ENCODE results near the gene ECI1. TPM values are rescaled to one million over a fixed set of nuclear protein-coding genes. Genes with fewer than 3 reads are reported as not detected.

ECI1 gene
- total and polyA plus RNA-seq, 2 experiments from 2014 or later, result 71.4 to 156 TPM

DNA sequence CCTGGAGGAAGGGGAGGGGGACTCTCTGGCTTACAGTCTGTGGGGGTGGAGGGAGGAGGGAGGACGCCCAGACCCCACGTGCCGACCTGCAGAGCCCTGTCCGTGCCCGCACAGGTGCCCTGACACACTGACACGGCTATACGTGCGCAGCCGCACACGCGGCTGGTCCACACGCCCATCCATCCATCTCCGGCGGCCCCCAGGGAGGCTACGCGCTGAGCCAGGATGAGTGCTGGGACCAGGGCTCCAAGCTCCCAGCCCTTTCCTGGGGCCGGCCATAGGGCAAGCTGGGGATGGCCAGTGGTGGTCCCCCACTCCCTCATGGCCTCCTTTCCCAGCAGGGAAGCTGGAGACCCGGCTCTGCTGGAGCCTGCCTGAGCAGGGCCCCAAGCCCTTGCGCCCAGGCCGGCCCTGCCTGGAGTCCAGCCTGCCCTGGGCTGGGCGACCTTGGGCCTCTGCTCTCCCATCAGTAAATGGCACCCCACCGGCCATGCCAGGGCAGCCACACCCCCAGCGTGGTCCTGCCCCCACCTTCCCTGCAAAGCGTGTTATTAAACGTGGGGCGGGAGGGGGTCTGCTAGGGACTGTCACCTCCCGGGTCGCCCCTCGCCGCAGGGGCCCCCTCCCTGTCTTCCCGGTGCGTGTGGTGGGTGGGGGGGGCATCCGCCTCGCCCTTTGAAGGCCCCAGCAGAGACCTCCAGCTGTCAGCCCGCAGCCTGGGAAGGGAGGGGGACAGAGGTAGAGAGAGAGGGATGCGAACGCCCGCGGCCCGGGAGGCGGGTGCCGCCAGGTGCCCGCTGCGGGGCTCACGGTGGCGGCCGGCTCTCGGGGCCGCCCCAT is 55.8 kb downstream of the ECI1 start:
- H3K79me2 ChIP-seq, result no peaks in the 10 kb centered on the region
- H3K4me1 ChIP-seq (ENCODE audit: insufficient read depth), result peaks cover 10% of the 10 kb centered on the region
- 14% methylated on average over 31 of the region's 49 CpGs for WGBS (ENCODE audit: low lambda C conversion rate, missing lambda C conversion rate)
- TF ChIP-seq EZH2 (IDR thresholded peaks at IDR 0.05; ENCODE audit: borderline replicate concordance), result no peak
- TF ChIP-seq, protein P1, sequence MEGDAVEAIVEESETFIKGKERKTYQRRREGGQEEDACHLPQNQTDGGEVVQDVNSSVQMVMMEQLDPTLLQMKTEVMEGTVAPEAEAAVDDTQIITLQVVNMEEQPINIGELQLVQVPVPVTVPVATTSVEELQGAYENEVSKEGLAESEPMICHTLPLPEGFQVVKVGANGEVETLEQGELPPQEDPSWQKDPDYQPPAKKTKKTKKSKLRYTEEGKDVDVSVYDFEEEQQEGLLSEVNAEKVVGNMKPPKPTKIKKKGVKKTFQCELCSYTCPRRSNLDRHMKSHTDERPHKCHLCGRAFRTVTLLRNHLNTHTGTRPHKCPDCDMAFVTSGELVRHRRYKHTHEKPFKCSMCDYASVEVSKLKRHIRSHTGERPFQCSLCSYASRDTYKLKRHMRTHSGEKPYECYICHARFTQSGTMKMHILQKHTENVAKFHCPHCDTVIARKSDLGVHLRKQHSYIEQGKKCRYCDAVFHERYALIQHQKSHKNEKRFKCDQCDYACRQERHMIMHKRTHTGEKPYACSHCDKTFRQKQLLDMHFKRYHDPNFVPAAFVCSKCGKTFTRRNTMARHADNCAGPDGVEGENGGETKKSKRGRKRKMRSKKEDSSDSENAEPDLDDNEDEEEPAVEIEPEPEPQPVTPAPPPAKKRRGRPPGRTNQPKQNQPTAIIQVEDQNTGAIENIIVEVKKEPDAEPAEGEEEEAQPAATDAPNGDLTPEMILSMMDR (IDR thresholded peaks at IDR 0.05; ENCODE audit: poor library complexity), result no peak
- TF ChIP-seq EZH2phosphoT487 (IDR thresholded peaks at IDR 0.05; ENCODE audit: low read depth, severe bottlenecking, unreplicated experiment), result no peak
- peak overlapping the region; percentile 92 for H3K4me2 ChIP-seq
- DNase-seq (ENCODE audit: low spot score), result no peak
- no peak overlapping the region for H2AFZ ChIP-seq
- H3K9me3 ChIP-seq (ENCODE audit: low read depth), result no peaks in the 10 kb centered on the region
- H3K27ac ChIP-seq, result no peak overlapping the region
- no peaks in the 10 kb centered on the region for H3K36me3 ChIP-seq (replicated peaks; ENCODE audit: insufficient read depth, low read depth)
- no peaks in the 10 kb centered on the region for H3K9me2 ChIP-seq (replicated peaks; ENCODE audit: insufficient read depth)
- H4K20me1 ChIP-seq (ENCODE audit: insufficient read depth, poor library complexity, severe bottlenecking), result no peaks in the 10 kb centered on the region
- peaks cover 23% of the 10 kb centered on the region for H3K27me3 ChIP-seq
- peak overlapping the region; percentile 36 for H3K4me3 ChIP-seq

DNA sequence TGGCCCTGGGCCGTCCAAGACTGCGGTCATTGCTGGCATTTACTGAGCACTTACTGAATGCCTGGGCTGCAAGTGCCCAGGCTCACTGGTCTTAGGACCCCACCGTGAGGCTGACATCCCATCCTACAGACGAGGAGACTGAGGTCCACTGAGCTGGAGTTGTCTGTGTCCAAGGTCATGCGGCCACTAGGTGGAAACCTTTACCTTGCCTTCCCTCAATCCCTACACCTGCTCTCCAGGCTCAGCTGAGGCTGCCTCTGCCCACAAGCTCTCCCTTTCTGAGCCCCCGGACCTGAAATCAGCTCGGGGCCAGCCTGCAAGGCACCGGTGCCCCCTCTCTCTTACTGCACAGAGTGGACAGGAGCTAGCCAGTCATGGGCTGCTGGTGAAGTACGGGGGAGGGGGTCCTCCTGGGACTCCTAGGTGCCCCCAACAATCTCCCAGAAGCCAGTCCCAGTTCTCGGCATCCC is 56.5 kb downstream of the ECI1 start:
- DNase-seq (ENCODE audit: low spot score), result peak; percentile 69
- H3K9me3 ChIP-seq (ENCODE audit: low read depth), result no peaks in the 10 kb centered on the region
- no peak for TF ChIP-seq EZH2phosphoT487 (IDR thresholded peaks at IDR 0.05; ENCODE audit: low read depth, severe bottlenecking, unreplicated experiment)
- TF ChIP-seq, protein P1 (IDR thresholded peaks at IDR 0.05; ENCODE audit: poor library complexity), result peak; percentile 51
- H3K9me2 ChIP-seq (replicated peaks; ENCODE audit: insufficient read depth), result no peaks in the 10 kb centered on the region
- H4K20me1 ChIP-seq (ENCODE audit: insufficient read depth, poor library complexity, severe bottlenecking), result no peaks in the 10 kb centered on the region
- 18% methylated on average over 10 of the region's 10 CpGs for WGBS (ENCODE audit: low lambda C conversion rate, missing lambda C conversion rate)
- H3K27ac ChIP-seq, result no peak overlapping the region
- H3K79me2 ChIP-seq, result no peaks in the 10 kb centered on the region
- H3K4me1 ChIP-seq (ENCODE audit: insufficient read depth), result peaks cover 10% of the 10 kb centered on the region
- H3K4me3 ChIP-seq, result no peak overlapping the region
- no peak overlapping the region for H2AFZ ChIP-seq
- H3K27me3 ChIP-seq, result peaks cover 23% of the 10 kb centered on the region
- peak overlapping the region; percentile 92 for H3K4me2 ChIP-seq
- H3K36me3 ChIP-seq (replicated peaks; ENCODE audit: insufficient read depth, low read depth), result no peaks in the 10 kb centered on the region

DNA sequence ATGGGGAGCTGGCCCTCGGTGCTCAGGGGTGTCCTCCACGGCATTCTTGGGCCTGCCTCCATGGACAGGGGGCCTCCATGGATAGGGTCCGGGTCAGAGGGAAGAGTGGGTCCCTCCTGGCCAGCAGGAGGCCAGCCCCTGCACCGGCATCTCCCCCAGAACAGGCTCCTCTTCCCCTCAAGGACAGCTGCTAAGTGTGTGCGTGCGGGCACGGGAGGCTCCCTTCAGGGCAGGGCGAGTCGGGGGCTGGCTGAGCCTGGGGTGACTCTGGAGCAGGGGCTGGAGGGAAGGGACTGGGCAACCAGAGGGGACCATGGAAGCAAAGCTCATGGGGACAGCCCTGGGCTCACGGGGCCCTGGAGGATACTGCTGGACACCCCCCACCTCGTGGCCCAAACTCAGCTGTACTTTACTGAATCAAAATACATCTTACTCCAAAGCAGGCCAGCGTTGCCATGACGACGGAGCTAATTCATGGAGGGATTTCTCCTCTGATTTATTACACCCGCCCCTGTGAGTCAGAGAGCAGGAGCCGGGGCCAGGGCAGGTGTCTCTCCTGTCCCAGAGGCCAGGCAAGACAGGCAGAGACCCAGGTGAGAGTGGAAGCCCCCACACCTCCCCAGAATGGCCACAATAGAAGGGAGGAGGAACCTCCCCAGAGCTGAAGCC is 57.1 kb downstream of the ECI1 start:
- Histone ChIP-seq H4K20me1 (ENCODE audit: insufficient read depth, poor library complexity, severe bottlenecking) (no peaks in the 10 kb centered on the region), H3K27me3 (peaks cover 23% of the 10 kb centered on the region), H3K27ac (no peak overlapping the region), H3K4me1 (ENCODE audit: insufficient read depth) (peaks cover 10% of the 10 kb centered on the region), H3K4me2 (no peak overlapping the region), H3K9me3 (ENCODE audit: low read depth) (no peaks in the 10 kb centered on the region), H3K36me3 (replicated peaks; ENCODE audit: insufficient read depth, low read depth) (no peaks in the 10 kb centered on the region), H3K79me2 (no peaks in the 10 kb centered on the region), H3K9me2 (replicated peaks; ENCODE audit: insufficient read depth) (no peaks in the 10 kb centered on the region), H3K4me3 (no peak overlapping the region), H2AFZ (no peak overlapping the region)
- 74% methylated on average over 16 of the region's 16 CpGs for WGBS (ENCODE audit: low lambda C conversion rate, missing lambda C conversion rate)
- peak; percentile 70 for DNase-seq (ENCODE audit: low spot score)
- TF ChIP-seq, protein P1 (IDR thresholded peaks at IDR 0.05; ENCODE audit: poor library complexity), result no peak
- TF ChIP-seq EZH2phosphoT487 (IDR thresholded peaks at IDR 0.05; ENCODE audit: low read depth, severe bottlenecking, unreplicated experiment), result no peak
- no peak for TF ChIP-seq EZH2 (IDR thresholded peaks at IDR 0.05; ENCODE audit: borderline replicate concordance)

All from hepatocyte (in vitro differentiated cells).